SJSA1 (cell line): ENCODE data around the gene ACADM. TPM values are rescaled to one million over a fixed set of nuclear protein-coding genes. Genes with fewer than 3 reads are reported as not detected.
"Not testable (repeated sequence)": the region's sequence is repeated elsewhere in the genome, so short reads cannot be mapped to it uniquely, and the experiment has no call there.

ENCODE experiments used
- DNase-seq, 2 experiments: peaks; one replicate each; pipeline ENCODE4 v3.0.0-alpha.2; 2015 to 2020; ENCODE audit warnings: low spot score in 2 of 2, low read depth in 1 of 2
- H3K27ac ChIP-seq: fragments of 250-450 bp; sonication (Bioruptor Pico); 2 replicates; pipeline ENCODE4 v1.5.1; 2020; ENCODE audit warnings: mild to moderate bottlenecking, moderate library complexity
- H3K27me3 ChIP-seq: fragments of 250-450 bp; sonication (Bioruptor Pico); replicated peaks from 2 replicates; pipeline ENCODE4 v1.5.1; 2020; ENCODE audit warnings: mild to moderate bottlenecking, moderate library complexity
- H3K36me3 ChIP-seq: fragments of 250-450 bp; sonication (Bioruptor Pico); 2 replicates; pipeline ENCODE4 v1.5.1; 2020; ENCODE audit warnings: mild to moderate bottlenecking
- H3K4me1 ChIP-seq: fragments of 250-450 bp; sonication (Bioruptor Pico); replicated peaks from 2 replicates; pipeline ENCODE4 v1.6.1; 2021; ENCODE audit warnings: mild to moderate bottlenecking
- H3K4me3 ChIP-seq: fragments of 250-450 bp; sonication (Bioruptor Pico); 2 replicates; pipeline ENCODE4 v1.5.1; 2020; ENCODE audit warnings: mild to moderate bottlenecking
- H3K9me3 ChIP-seq: fragments of 250-450 bp; sonication (Bioruptor Pico); replicated peaks from 2 replicates; pipeline ENCODE4 v1.5.1; 2020; ENCODE audit warnings: mild to moderate bottlenecking
- total RNA-seq: library from RNA; depleted of rRNA; stranded (reverse); fragments of >200 nt; shearing (Covaris generic); gene quantifications from 2 replicates; pipeline ENCODE4 v1.2.3, GENCODE V29; 2014

ACADM gene
- total RNA-seq, 1 experiment from 2014 or later, result 52.0 TPM

DNA sequence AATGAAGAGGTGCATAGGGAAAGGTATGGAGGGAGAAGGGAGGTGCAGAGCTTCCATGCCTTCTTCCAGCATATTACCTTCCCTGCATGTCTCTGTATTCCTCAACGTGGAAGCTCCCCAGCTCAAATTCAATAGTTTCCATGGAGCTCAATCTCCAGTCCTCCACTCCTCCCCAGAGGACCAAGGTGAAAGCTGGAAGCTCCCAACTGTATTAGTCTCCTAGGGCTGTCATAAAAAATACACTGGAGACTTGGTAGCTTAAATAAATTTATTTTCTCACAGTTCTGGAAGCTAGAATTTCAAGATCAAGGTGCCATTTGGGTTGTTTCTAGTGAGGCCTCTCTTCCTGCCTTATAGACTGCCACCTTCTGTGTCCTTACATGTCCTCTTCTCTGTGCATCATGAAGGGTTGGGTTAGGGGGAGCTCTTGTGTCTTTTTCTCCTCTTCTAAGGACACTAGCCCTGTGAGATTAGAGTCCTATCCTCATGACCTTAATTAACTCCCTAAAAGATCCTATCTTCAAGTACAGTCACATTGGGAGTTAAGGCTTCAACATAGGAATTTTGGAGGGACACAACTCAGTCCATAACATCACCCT is 39.6 kb downstream of the ACADM start:
- H3K27ac ChIP-seq, result no peak overlapping the region
- H3K9me3 ChIP-seq, result no peaks in the 10 kb centered on the region
- no peak for DNase-seq

DNA sequence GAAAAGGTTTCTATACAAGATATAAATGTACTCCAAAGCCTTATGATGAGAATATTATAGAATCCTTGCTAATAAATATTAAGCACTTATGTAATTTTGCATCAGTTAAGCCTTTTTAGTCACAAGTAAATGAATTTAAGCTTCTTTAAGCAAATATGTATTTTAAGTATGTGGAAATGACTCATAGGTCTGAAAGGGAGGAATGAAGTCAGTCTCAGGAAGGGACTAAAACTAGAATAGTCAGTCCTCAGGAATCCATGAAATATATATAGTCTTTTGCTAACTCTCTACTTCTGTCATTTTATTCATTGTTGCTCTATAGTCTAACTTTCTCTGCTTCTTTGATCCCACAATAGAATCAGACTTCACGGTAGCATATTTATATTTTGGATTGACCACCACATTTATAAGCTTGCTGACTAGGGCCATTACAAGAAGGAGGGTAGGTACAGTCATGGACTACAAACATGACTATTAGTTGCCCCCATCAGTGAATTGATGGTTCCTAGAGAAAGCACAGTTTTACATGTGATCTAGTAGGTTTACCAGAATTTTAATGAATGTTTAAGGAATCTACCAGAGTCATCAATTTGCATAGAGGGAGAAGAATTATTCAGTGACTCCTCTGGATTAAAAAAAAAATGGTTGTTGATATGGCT is 41.3 kb downstream of the ACADM start:
- no peaks in the 10 kb centered on the region for H3K9me3 ChIP-seq
- H3K4me3 ChIP-seq, result no peak overlapping the region
- H3K27me3 ChIP-seq, result no peaks in the 10 kb centered on the region
- peak in 1 of 2 experiments; percentile 68 for DNase-seq
- peaks cover 17% of the 10 kb centered on the region for H3K4me1 ChIP-seq
- peaks cover 6% of the 10 kb centered on the region; the same call in 1 of the 2 replicates for H3K36me3 ChIP-seq
- H3K27ac ChIP-seq, result peak overlapping the region; percentile 68

More for the DNA sequence above, 39.6 kb downstream of the ACADM start:
- H3K36me3 ChIP-seq, result peaks cover 10% of the 10 kb centered on the region; the same call in 1 of the 2 replicates
- no peak overlapping the region for H3K4me3 ChIP-seq
- no peaks in the 10 kb centered on the region for H3K27me3 ChIP-seq
- H3K4me1 ChIP-seq, result peaks cover 17% of the 10 kb centered on the region

DNA sequence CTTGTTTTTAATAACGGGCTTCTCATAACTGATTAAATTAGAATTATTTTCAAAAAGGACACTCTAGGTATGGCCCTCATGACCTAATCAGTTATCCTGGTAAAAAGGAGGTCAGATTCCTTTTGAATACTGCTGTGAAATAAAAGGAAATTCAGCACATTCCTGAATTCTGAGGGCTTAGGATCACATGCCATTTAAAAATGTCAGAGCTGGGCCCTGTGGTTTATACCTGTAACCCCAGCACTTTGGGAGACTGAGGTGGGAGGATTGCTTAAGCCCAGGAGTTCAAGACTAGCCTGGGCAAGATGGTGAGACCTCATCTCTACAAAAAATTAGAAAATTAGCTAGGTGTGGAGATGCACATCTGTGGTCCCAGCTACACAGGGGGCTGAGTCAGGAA is 43.5 kb downstream of the ACADM start:
- H3K4me3 ChIP-seq, result no peak overlapping the region
- no peak overlapping the region for H3K27ac ChIP-seq
- DNase-seq, result no peak
- H3K36me3 ChIP-seq, result no peaks in the 10 kb centered on the region
- H3K27me3 ChIP-seq, result no peaks in the 10 kb centered on the region
- H3K9me3 ChIP-seq, result no peaks in the 10 kb centered on the region
- H3K4me1 ChIP-seq, result peaks cover 17% of the 10 kb centered on the region

DNA sequence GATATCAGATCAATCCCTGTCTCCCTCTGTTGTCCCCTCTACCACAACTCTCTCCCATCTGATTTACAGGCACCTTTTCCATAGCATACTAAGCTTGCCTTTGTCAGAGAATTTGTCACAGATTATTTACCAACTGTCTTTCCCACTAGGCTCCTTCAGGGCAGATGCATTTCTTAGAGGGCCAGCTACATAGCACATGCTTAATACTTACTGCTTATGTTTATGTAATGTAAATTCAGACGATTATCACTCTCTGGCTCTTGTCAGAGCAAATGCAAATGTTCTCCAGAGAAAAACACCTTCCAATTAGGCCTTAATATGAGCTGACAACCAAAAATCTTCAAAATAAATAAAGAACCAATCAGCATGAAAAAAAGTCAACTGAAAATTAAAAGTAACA is 46.3 kb downstream of the ACADM start:
- Histone ChIP-seq H3K4me1 (peaks cover 12% of the 10 kb centered on the region), H3K9me3 (no peaks in the 10 kb centered on the region), H3K27ac (no peak overlapping the region), H3K36me3 (no peaks in the 10 kb centered on the region), H3K27me3 (no peaks in the 10 kb centered on the region), H3K4me3 (no peak overlapping the region)
- DNase-seq, result no peak

DNA sequence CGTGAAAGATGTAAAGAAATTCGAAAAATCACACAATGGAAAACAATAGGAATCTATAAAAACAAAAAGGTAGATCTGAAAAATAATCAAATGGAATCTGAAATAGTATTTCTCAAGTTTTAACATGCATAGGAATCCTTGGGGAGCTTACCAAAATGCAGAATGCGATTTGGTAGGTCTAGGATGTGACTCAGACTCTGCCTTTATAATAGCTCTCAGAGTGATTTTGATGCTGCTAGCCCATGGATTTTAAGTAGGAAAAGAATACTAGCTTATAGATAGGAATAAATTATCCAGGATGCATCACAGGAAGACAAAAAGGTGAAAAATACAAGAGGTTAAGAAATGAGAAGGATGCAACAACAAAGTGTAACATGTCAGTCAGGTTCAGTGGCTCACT is 47.5 kb downstream of the ACADM start:
- Histone ChIP-seq H3K36me3 (no peaks in the 10 kb centered on the region), H3K4me3 (no peak overlapping the region), H3K27me3 (no peaks in the 10 kb centered on the region), H3K4me1 (peaks cover 4% of the 10 kb centered on the region; the same call in 1 of the 2 replicates), H3K27ac (no peak overlapping the region), H3K9me3 (no peaks in the 10 kb centered on the region)
- DNase-seq, result no peak

DNA sequence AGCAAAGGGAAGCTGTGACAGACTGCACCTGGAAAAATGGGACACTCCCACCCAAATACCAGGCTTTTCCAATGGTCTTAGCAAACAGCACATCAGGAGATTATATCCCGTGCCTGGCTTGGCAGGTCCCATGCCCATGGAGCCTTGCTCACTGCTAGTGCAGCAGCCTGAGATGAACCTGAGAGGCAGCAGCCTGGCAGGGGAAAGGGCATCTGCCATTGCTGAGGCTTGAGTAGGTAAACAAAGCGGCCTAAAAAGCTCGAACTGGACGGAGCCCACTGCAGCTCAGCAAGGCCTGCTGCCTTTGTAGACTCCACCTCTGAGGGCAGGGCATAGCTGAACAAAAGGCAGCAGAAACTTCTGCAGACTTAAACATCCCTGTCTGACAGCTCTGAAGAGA is 53.3 kb downstream of the ACADM start:
- not testable (repeated sequence) for H3K27ac ChIP-seq, H3K4me3 ChIP-seq, H3K4me1 ChIP-seq, H3K9me3 ChIP-seq, H3K27me3 ChIP-seq, H3K36me3 ChIP-seq, DNase-seq

DNA sequence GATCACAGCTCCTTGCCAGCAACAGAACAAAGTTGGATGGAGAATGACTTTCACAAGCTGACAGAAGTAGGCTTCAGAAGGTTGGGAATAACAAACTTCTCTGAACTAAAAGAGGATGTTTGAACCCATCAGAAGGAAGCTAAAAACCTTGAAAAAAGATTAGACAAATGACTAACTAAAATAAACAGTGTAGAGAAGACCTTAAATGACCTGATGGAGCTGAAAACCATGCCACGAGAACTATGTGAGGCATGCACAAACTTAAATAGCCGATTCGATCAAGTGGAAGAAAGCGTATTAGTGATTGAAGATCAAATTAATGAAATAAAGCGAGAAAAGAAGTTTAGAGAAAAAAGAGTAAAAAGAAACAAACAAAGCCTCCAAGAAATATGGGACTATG is 54.2 kb downstream of the ACADM start:
- H3K9me3 ChIP-seq, result not testable (repeated sequence)

DNA sequence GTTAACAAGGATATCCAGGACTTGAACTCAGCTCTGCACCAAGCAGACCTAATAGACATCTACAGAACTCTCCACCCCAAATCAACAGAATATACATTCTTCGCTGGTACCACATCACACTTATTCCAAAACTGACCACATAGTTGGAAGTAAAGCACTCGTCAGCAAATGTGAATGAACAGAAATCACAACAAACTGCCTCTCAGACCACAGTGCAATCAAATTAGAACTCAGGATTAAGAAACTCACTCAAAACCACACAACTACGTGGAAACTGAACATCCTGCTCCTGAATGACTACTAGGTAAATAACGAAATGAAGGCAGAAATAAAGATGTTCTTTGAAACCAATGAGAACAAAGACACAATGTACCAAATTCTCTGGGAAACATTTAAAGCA is 55.7 kb downstream of the ACADM start:
- H3K27ac ChIP-seq, H3K27me3 ChIP-seq, H3K4me3 ChIP-seq, H3K4me1 ChIP-seq, H3K9me3 ChIP-seq, DNase-seq, H3K36me3 ChIP-seq: not testable (repeated sequence)

More for the DNA sequence above, 54.2 kb downstream of the ACADM start:
- H3K27me3 ChIP-seq, H3K27ac ChIP-seq, H3K4me3 ChIP-seq, H3K4me1 ChIP-seq, DNase-seq, H3K36me3 ChIP-seq: not testable (repeated sequence)

DNA sequence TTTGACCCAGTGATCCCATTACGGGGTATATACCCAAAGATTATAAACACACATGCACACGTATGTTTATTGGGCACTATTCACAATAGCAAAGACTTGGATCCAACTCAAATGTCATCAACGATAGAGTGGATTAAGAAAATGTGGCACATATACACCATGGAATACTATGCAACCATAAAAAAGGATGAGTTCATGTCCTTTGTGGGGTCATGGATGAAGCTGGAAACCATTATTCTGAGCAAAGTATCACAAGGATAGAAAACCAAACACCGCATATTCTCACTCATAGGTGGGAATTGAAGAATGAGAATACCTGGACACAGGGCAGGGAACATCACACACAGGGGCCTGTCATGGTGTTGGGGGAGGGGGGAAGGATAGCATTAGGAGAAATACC is 59.4 kb downstream of the ACADM start:
- H3K4me1 ChIP-seq, result peaks cover 16% of the 10 kb centered on the region
- not testable (repeated sequence) for H3K4me3 ChIP-seq, DNase-seq, H3K9me3 ChIP-seq, H3K27me3 ChIP-seq, H3K27ac ChIP-seq
- peaks cover 20% of the 10 kb centered on the region for H3K36me3 ChIP-seq

DNA sequence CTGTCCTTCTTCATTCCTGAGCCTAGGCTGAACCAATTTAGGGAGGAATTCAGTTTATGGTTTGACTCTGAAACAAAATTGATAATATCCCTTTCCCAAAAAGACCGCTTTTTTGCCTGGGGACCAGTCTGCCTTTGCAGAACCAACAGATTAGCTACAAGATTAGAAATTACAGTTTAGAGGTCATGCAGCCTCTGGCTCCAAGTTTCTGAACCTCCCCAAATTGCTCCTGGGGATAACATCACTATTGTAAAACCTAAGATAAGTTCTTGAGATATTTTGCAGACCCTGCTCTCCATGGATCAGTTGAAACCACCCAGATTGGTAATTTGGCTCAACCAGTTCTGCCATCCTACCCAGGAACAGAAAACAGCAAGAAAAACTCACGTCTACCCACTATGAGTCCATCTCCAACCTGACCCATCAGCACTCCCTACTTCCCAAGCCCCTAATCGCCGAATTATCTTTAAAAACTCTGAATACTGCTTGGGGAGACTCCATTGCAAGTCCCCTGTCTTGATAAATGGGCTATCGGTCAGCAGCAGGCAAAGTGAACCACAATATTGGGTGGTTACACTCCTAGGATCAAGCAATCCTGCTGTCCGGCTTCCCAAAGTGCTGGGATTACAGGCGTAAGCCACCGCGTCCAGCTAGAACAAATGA is 60.9 kb downstream of the ACADM start:
- peak overlapping the region; percentile 48 for H3K4me3 ChIP-seq
- H3K27me3 ChIP-seq, result no peaks in the 10 kb centered on the region
- no peak for DNase-seq
- H3K9me3 ChIP-seq, result no peaks in the 10 kb centered on the region
- H3K4me1 ChIP-seq, result peaks cover 26% of the 10 kb centered on the region
- peaks cover 36% of the 10 kb centered on the region for H3K36me3 ChIP-seq
- H3K27ac ChIP-seq, result peak overlapping the region; percentile 42; the same call in 1 of the 2 replicates

DNA sequence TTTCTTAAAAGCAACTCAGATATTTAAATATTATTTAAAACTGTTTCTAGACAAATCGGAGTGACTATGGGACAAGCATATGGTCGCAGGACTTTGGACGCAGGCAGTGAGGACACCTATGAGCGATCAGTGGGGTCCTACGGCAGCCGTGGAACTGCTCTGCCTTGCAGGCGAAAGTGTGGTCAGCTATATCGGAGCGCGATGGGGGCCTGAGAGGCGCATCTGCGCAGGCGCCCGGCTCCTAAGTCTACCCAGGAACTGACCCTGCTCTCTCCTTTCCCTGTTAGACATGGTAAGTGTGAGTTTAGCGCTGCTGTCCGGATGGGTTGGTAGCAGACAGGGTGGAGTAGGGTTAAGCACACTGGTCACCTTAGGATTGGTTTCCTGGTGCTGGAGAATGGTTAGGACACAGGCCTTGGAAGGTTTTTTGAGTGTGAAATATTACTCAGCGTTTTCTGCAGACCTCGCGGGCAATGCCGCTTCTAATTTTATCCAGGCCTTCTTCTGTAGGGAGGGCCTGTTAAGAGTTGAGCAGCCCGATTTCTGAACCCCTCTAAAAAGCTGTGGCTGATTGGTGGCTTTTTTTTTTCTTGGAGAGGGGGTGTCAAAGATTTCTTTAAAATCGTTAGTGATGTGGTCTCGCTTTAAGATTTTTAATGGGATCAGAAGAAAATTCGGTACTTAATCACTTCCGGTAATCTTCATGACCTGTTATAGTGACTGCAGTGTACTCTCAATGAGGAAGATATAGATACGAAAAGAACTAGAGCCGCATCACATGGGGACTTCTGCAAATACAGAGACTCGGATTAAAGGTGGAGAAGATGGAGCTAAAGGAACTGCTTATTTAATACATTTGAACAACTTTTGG is 61.7 kb downstream of the ACADM start, which contains the start of gene RABGGTB:
Gene RABGGTB, plus strand, starts transcription at position 274 of the 871 bp plus-strand sequence. Its CDS starts 16 bp downstream, at position 290.
- Histone ChIP-seq H3K4me1 (peaks cover 30% of the 10 kb centered on the region), H3K9me3 (no peaks in the 10 kb centered on the region), H3K27me3 (no peaks in the 10 kb centered on the region), H3K36me3 (peaks cover 43% of the 10 kb centered on the region), H3K4me3 (peak within 1 kb of the TSS; percentile 48), H3K27ac (peak within 1 kb of the TSS; percentile 42)
- peak; percentile 92 to 94 for DNase-seq

DNA sequence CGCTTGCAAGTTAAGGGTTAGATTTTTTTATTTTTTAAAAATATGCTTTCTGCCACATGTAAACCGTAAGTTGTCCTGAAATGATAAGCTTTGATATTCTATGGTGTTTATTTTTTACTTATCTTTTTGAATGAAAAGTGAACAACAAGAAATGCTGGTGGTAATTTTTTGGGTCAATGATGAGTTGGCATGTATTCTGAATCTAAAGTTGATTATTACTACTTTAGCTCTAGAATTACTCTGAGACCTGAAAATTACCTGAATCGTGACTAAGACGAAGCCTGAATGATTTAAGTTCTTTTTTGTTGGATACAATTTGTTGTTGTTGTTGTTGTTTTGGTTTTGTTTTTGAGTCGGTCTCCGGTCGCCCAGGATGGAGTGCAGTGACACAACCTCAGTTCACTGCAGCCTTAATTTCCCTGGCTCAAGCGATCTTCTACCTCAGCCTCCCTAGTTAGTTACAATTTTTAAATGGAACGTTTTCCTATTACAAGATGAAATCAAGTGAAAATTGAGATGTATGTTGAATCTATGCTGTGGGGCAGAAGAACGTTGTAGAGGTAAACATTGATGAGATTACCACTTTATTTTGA is 62.5 kb downstream of the ACADM start:
- DNase-seq, result no peak
- Histone ChIP-seq H3K36me3 (peaks cover 51% of the 10 kb centered on the region), H3K4me3 (peak overlapping the region; percentile 48), H3K27ac (peak overlapping the region; percentile 20), H3K4me1 (peaks cover 30% of the 10 kb centered on the region), H3K27me3 (no peaks in the 10 kb centered on the region), H3K9me3 (no peaks in the 10 kb centered on the region)

DNA sequence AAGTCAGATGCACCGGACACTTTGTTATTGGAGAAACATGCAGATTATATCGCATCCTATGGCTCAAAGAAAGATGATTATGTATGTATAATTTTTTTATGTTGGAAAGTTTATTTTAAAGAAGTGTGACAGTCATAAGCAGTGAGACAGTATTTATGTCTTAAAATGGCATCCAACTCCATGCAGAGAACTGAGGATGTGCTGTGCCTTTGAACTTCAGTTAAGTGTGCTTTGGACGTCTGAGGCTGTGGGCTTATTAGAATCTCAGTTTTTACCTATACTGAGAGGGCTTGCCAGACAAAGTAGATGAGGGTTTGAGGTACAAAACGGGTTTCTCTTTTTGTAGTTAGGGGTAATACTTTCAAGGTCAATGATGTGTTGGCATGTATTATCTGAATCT is 63.0 kb downstream of the ACADM start:
- Histone ChIP-seq H3K9me3 (no peaks in the 10 kb centered on the region), H3K4me1 (peaks cover 30% of the 10 kb centered on the region), H3K27me3 (no peaks in the 10 kb centered on the region), H3K4me3 (peak overlapping the region; percentile 48), H3K27ac (no peak overlapping the region), H3K36me3 (peaks cover 56% of the 10 kb centered on the region)
- no peak for DNase-seq
